A673 (cell line): Measurements from ENCODE around the gene CRELD2. TPM values are rescaled to one million over a fixed set of nuclear protein-coding genes. Genes with fewer than 3 reads are reported as not detected.

Source experiments
- BruUV-seq: library from RNA; stranded (reverse); fragments of 400-500 nt; replicated peaks from 2 replicates; lab custom pipeline; 2021; lab: Mats Ljungman, UMichigan
- CTCF ChIA-PET: fragments of 300-600 bp; sonication (Branson Sonifier 250); formaldehyde crosslinking; loops from one replicate; lab custom pipeline; 2022; ENCODE audit warnings: antibody characterized with exemption; lab: Charles Lee
- POLR2A ChIA-PET: fragments of 300-600 bp; sonication (Branson Sonifier 250); formaldehyde crosslinking; loops from one replicate; lab custom pipeline; 2022; ENCODE audit warnings: antibody characterized with exemption; ENCODE audit not compliant: low non-redundant PET; lab: Charles Lee
- DNase-seq: peaks from one replicate; pipeline ENCODE4 v3.0.0-alpha.2; 2015; ENCODE audit warnings: low spot score
- H3K27ac ChIP-seq: fragments of 200-600 bp; sonication (generic); 2 replicates; pipeline ENCODE4 v1.5.1; 2016; ENCODE audit warnings: mixed run types, low read depth, mild to moderate bottlenecking, mixed read lengths, antibody characterized with exemption, low read length; ENCODE audit not compliant: poor library complexity, severe bottlenecking
- H3K27me3 ChIP-seq: fragments of 200-600 bp; sonication (generic); replicated peaks from 2 replicates; pipeline ENCODE4 v1.6.1; 2017; ENCODE audit warnings: mixed run types, low read depth, mild to moderate bottlenecking, mixed read lengths, antibody characterized with exemption, low read length; ENCODE audit not compliant: insufficient read depth, poor library complexity
- H3K36me3 ChIP-seq: fragments of 200-600 bp; sonication (generic); 2 replicates; pipeline ENCODE4 v1.6.1; 2016; ENCODE audit warnings: mixed run types, mild to moderate bottlenecking, mixed read lengths, antibody characterized with exemption, low read length; ENCODE audit not compliant: insufficient read depth, poor library complexity, severe bottlenecking
- H3K4me1 ChIP-seq: fragments of 200-600 bp; sonication (generic); 2 replicates; pipeline ENCODE4 v1.6.1; 2017; ENCODE audit warnings: mixed run types, mild to moderate bottlenecking, mixed read lengths, antibody characterized with exemption, low read length; ENCODE audit not compliant: insufficient read depth, poor library complexity, severe bottlenecking
- H3K4me3 ChIP-seq: fragments of 200-600 bp; sonication (generic); 2 replicates; pipeline ENCODE4 v1.5.1; 2016; ENCODE audit warnings: low read depth, mixed run types, mild to moderate bottlenecking, mixed read lengths, low read length; ENCODE audit not compliant: poor library complexity, severe bottlenecking
- H3K9me3 ChIP-seq: fragments of 200-600 bp; sonication (generic); 2 replicates; pipeline ENCODE4 v1.6.1; 2016; ENCODE audit warnings: mixed run types, low read depth, mild to moderate bottlenecking, mixed read lengths, antibody characterized with exemption, low read length; ENCODE audit not compliant: poor library complexity, severe bottlenecking
- EZH2 ChIP-seq: fragments of 200-600 bp; sonication (generic); IDR thresholded peaks from 2 replicates; pipeline ENCODE4 v1.6.1; 2017; ENCODE audit warnings: borderline replicate concordance, low read depth, mild to moderate bottlenecking, mixed read lengths, antibody characterized with exemption, low read length; ENCODE audit not compliant: poor library complexity, severe bottlenecking
- intact Hi-C: fragments of 100-400 bp; cut with micrococcal nuclease; formaldehyde crosslinking; loops from one replicate; pipeline ENCODE4 v1.10.0; 2022; ENCODE audit not compliant: unreplicated experiment
- microRNA-seq: library from miRNA; unstranded; fragments of <30 nt; microRNA quantifications from one replicate; pipeline ENCODE4 v1.2.0, GENCODE V29; 2021
- total RNA-seq: library from RNA; stranded (reverse); gene quantifications from 2 replicates; pipeline ENCODE4 v1.2.3, GENCODE V29; 2021
- TF ChIP-seq, protein P1 (sequence below): fragments of 300-800, 200-600 bp; sonication (generic); conservative IDR thresholded peaks from 2 replicates; pipeline ENCODE4 v1.5.1; 2017; ENCODE audit warnings: low read depth, mild to moderate bottlenecking, antibody characterized with exemption, low read length, moderate library complexity, mixed read lengths

Gene CRELD2
- total RNA-seq, 1 experiment from 2014 or later: 54.7 TPM

GRCh38 chr22:49976439-49977175, 58.2 kb downstream of the CRELD2 start:
- H3K4me3 ChIP-seq: no peak overlapping the region
- intact Hi-C loops: loop anchor here (5.0 kb wide), 1 partner anchor 44 kb away; no protein-coding TSS in a partner anchor
- no peak overlapping the region for H3K27ac ChIP-seq
- H3K27me3 ChIP-seq: no peaks in the 10 kb centered on the region
- TF ChIP-seq, protein P1, sequence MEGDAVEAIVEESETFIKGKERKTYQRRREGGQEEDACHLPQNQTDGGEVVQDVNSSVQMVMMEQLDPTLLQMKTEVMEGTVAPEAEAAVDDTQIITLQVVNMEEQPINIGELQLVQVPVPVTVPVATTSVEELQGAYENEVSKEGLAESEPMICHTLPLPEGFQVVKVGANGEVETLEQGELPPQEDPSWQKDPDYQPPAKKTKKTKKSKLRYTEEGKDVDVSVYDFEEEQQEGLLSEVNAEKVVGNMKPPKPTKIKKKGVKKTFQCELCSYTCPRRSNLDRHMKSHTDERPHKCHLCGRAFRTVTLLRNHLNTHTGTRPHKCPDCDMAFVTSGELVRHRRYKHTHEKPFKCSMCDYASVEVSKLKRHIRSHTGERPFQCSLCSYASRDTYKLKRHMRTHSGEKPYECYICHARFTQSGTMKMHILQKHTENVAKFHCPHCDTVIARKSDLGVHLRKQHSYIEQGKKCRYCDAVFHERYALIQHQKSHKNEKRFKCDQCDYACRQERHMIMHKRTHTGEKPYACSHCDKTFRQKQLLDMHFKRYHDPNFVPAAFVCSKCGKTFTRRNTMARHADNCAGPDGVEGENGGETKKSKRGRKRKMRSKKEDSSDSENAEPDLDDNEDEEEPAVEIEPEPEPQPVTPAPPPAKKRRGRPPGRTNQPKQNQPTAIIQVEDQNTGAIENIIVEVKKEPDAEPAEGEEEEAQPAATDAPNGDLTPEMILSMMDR: no peak
- TF ChIP-seq EZH2: no peak
- H3K36me3 ChIP-seq: no peaks in the 10 kb centered on the region
- peaks cover 3% of the 10 kb centered on the region for H3K4me1 ChIP-seq
- no TSS peak for BruUV-seq
- ChIA-PET POLR2A (interaction anchor here (0.6 kb wide), 1 partner anchor 204 kb away, joined by 3 read pairs; no protein-coding TSS in a partner anchor), CTCF (no interaction called here)
- peaks cover 8% of the 10 kb centered on the region for H3K9me3 ChIP-seq
- DNase-seq: peak; percentile 62

Small RNA genes within 50 kb of the gene (microRNA-seq; reads per million reads assigned to microRNA genes)
- not detected for gene MIR6821

Other genes with a start within 250 kb of the CRELD2 start
- gene BRD1, start 90.8 kb upstream of the CRELD2 start, total RNA-seq: 47.2 and 51.2 TPM in 2 replicates
- gene ZBED4, start 64.8 kb upstream of the CRELD2 start, total RNA-seq: 31.5 and 33.1 TPM in 2 replicates
- gene ALG12, start 196 bp upstream of the CRELD2 start, total RNA-seq: 18.6 and 19.8 TPM in 2 replicates
- 70.9 and 71.3 TPM in 2 replicates for gene PIM3, start 42.1 kb downstream of the CRELD2 start, total RNA-seq
- gene IL17REL, start 94.1 kb downstream of the CRELD2 start, total RNA-seq: not detected in 2 replicates
- not detected in 2 replicates for gene TTLL8, start 139.7 kb downstream of the CRELD2 start, total RNA-seq
- gene MLC1, start 166.8 kb downstream of the CRELD2 start, total RNA-seq: 0.37 and 0.75 TPM in 2 replicates
- 0.33 TPM in 1 of 2 replicates, not detected in the other for gene MOV10L1, start 171.4 kb downstream of the CRELD2 start, total RNA-seq